GM12874 (cell line): ENCODE data around the gene PPP5C.

ENCODE experiments used
- CTCF ChIP-seq: IDR thresholded peaks from 2 replicates; pipeline ENCODE4 v1.5.1; 2011; ENCODE audit warnings: low read depth, mild to moderate bottlenecking, control low read depth, low read length, moderate library complexity; ENCODE audit not compliant: insufficient read depth

Gene PPP5C

GRCh38 chr19:46386151-46386550, 39.3 kb downstream of the PPP5C start:
- TF ChIP-seq CTCF: no peak

- TF ChIP-seq CTCF: no peak
These were observed 40.3 kb downstream of the PPP5C start for GRCh38 chr19:46386996-46387712.

GRCh38 chr19:46387713-46388130, 40.8 kb downstream of the PPP5C start:
- no peak for TF ChIP-seq CTCF

- TF ChIP-seq CTCF: no peak
These were observed 41.6 kb downstream of the PPP5C start for GRCh38 chr19:46388311-46389095.

- no peak for TF ChIP-seq CTCF
These were observed 43.4 kb downstream of the PPP5C start for GRCh38 chr19:46390121-46390858.

GRCh38 chr19:46390866-46391265, 44.0 kb downstream of the PPP5C start:
- no peak for TF ChIP-seq CTCF
